ENCODE results near the gene DISP2. TPM values are rescaled to one million over a fixed set of nuclear protein-coding genes. Genes with fewer than 3 reads are reported as not detected.

Gene DISP2
- total RNA-seq, 4 donors from 2014 or later: 0.81 to 5.9 (median 3.6) TPM

DNA sequence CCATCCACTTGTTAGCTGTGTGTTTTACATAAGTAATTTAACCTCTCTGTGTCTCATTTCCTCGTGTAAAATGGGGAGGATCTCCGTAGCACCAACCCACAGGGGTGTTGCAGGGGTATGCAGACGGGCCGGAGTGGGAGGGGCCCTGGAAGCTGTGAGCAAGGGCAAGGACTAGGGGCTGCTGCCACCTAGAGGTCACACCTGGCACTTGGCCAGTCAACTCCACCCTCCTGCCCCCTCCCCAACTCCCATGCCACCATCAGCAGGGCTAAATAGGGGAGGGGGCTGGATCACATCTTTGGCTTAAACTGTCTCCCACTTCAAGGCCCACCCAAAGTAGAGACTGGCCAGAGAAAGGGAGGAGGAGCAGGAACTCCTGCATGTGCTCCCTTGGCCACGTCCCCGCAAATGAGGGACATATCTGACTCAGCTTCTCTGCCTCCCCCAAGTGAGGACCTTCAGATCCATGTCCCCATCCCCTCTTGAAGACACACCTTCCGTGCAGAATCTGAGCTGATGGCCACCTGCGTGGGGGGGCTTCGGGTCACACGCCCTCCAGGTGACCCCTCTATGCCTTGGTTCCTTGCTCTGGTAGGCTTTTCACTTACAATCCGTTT, 19.9 kb upstream of the DISP2 start:
- peaks cover 19% of the 10 kb centered on the region in 2 donors for H3K36me3 ChIP-seq
- intact Hi-C loops (cut with DNase I): no loop called here
- peak; percentile 74 to 83 for DNase-seq
- peak overlapping the region in 2 of 3 donors; percentile 2 to 52 for H3K4me3 ChIP-seq (replicated peaks in 1 of 3)
- H3K4me1 ChIP-seq: peaks cover 76 to 98% of the 10 kb centered on the region in 2 donors
- H3K9me3 ChIP-seq: no peaks in the 10 kb centered on the region
- WGBS, 2 donors: 41 to 52% methylated on average over 11 of the region's 11 CpGs
- H3K27me3 ChIP-seq: no peaks in the 10 kb centered on the region
- TF ChIP-seq POLR2A (IDR thresholded peaks at IDR 0.05): no peak
- TF ChIP-seq CTCF (IDR thresholded peaks at IDR 0.05): peak; percentile 32 to 76 (median 68)
- peak overlapping the region; percentile 97 to 99 (median 99) for H3K27ac ChIP-seq

GRCh38 chr15:40338921-40339620, 18.9 kb upstream of the DISP2 start:
- intact Hi-C loops (cut with DNase I): no loop called here
- Histone ChIP-seq H3K9me3 (no peaks in the 10 kb centered on the region), H3K27ac (peak overlapping the region; percentile 97 to 99 (median 99)), H3K27me3 (no peaks in the 10 kb centered on the region), H3K4me3 (replicated peaks in 1 of 3) (peak overlapping the region; percentile 2 to 52 (median 48)), H3K4me1 (peaks cover 75 to 98% of the 10 kb centered on the region in 2 donors), H3K36me3 (peaks cover 19% of the 10 kb centered on the region in 2 donors)
- 52 to 75% methylated on average over 5 to 6 of the region's 11 CpGs for WGBS, 2 donors
- DNase-seq: peak; percentile 60 to 67
- TF ChIP-seq CTCF (IDR thresholded peaks at IDR 0.05) (no peak), POLR2A (IDR thresholded peaks at IDR 0.05) (peak in 1 of 2 donors; percentile 44)

- Histone ChIP-seq H3K4me3 (replicated peaks in 1 of 3) (peak overlapping the region; percentile 2 to 52 (median 48)), H3K9me3 (no peaks in the 10 kb centered on the region), H3K36me3 (peaks cover 19% of the 10 kb centered on the region in 2 donors), H3K27ac (peak overlapping the region; percentile 97 to 99 (median 99)), H3K27me3 (no peaks in the 10 kb centered on the region), H3K4me1 (peaks cover 75 to 98% of the 10 kb centered on the region in 2 donors)
- WGBS, 2 donors: 67 to 69% methylated on average over 5 of the region's 7 CpGs
- no peak for TF ChIP-seq POLR2A (IDR thresholded peaks at IDR 0.05)
- peak in 4 of 6 experiments; percentile 9 to 20 (median 12) for TF ChIP-seq CTCF (IDR thresholded peaks at IDR 0.05)
- no peak for DNase-seq
- intact Hi-C loops (cut with DNase I): no loop called here
Measured at GRCh38 chr15:40339621-40339945, 18.4 kb upstream of the DISP2 start.

GRCh38 chr15:40340038-40340739, 17.8 kb upstream of the DISP2 start:
- Histone ChIP-seq H3K4me3 (replicated peaks in 1 of 3) (peak overlapping the region; percentile 2 to 52 (median 48)), H3K27ac (peak overlapping the region; percentile 97 to 99 (median 99)), H3K9me3 (no peaks in the 10 kb centered on the region), H3K27me3 (no peaks in the 10 kb centered on the region), H3K36me3 (peaks cover 13 to 15% of the 10 kb centered on the region in 2 donors), H3K4me1 (peaks cover 75 to 98% of the 10 kb centered on the region in 2 donors)
- intact Hi-C loops (cut with DNase I): no loop called here
- 14 to 18% methylated on average over 10 to 13 of the region's 14 CpGs for WGBS, 2 donors
- peak; percentile 93 to 94 for DNase-seq
- TF ChIP-seq CTCF (IDR thresholded peaks at IDR 0.05): no peak
- TF ChIP-seq POLR2A (IDR thresholded peaks at IDR 0.05): peak in 1 of 2 donors; percentile 60
